ENCODE results near the gene GNG12. TPM values are rescaled to one million over a fixed set of nuclear protein-coding genes. Genes with fewer than 3 reads are reported as not detected.

GNG12 gene
- total RNA-seq, 4 donors from 2014 or later: 89.6 to 129 (median 90.9) TPM

DNA sequence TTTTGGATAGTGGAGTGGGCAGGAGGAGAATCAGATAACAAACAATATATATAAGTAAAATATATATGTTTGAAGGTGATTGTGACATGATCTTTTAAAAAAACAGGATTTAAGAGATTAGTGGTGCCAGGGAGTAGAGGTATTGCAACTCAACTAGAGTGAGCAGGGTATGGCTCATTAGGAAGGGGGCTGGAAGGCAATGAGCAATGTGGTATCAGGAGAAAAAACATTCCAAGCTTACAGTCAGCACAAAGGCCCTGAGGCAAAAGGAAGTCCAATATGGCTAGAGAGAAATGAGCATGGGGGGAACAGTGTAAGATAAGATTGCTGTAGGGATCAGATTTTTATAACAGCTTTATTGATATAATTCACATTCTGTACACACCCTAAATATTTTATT, 153.6 kb downstream of the GNG12 start:
- no peak overlapping the region for H3K4me3 ChIP-seq
- H3K9me3 ChIP-seq: no peaks in the 10 kb centered on the region
- H3K36me3 ChIP-seq: no peaks in the 10 kb centered on the region
- no peak for DNase-seq (ENCODE audit: low spot score in 2 of 2)
- TF ChIP-seq, protein P1, sequence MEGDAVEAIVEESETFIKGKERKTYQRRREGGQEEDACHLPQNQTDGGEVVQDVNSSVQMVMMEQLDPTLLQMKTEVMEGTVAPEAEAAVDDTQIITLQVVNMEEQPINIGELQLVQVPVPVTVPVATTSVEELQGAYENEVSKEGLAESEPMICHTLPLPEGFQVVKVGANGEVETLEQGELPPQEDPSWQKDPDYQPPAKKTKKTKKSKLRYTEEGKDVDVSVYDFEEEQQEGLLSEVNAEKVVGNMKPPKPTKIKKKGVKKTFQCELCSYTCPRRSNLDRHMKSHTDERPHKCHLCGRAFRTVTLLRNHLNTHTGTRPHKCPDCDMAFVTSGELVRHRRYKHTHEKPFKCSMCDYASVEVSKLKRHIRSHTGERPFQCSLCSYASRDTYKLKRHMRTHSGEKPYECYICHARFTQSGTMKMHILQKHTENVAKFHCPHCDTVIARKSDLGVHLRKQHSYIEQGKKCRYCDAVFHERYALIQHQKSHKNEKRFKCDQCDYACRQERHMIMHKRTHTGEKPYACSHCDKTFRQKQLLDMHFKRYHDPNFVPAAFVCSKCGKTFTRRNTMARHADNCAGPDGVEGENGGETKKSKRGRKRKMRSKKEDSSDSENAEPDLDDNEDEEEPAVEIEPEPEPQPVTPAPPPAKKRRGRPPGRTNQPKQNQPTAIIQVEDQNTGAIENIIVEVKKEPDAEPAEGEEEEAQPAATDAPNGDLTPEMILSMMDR (IDR thresholded peaks at IDR 0.05): no peak
- no peak overlapping the region for H3K27ac ChIP-seq
- peaks cover 28% of the 10 kb centered on the region for H3K4me1 ChIP-seq
- H3K27me3 ChIP-seq: no peaks in the 10 kb centered on the region

DNA sequence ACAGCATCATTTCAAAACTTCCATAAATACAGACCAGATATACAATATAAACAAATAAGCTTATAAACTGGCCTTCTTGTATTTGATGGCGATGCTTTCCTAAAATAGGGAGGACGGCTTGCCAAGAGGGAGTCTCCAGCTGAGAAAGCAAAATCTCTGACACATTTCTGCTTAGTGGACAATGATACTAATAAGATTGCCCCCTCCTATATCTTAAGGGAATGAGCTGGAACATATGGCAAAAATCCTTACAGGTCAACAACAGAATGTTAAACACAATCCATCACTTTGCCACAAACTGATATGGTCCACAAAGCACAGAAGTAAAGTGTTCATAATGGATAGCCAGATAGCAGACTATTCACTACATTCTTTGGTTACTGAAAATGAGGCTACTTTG, 155.3 kb downstream of the GNG12 start:
- no peak overlapping the region for H3K27ac ChIP-seq
- 84% methylated on average over 2 of the region's 2 CpGs for WGBS
- H3K4me1 ChIP-seq: peaks cover 21% of the 10 kb centered on the region
- no peaks in the 10 kb centered on the region for H3K27me3 ChIP-seq
- TF ChIP-seq EP300 (IDR thresholded peaks at IDR 0.05) (no peak), POLR2AphosphoS5 (IDR thresholded peaks at IDR 0.05) (no peak), POLR2A (IDR thresholded peaks at IDR 0.05) (no peak)
- TF ChIP-seq, protein P1 (IDR thresholded peaks at IDR 0.05): no peak
- no peak for DNase-seq (ENCODE audit: low spot score in 2 of 2)
- no peaks in the 10 kb centered on the region for H3K36me3 ChIP-seq
- H3K9me3 ChIP-seq: no peaks in the 10 kb centered on the region
- H3K4me3 ChIP-seq: no peak overlapping the region

DNA sequence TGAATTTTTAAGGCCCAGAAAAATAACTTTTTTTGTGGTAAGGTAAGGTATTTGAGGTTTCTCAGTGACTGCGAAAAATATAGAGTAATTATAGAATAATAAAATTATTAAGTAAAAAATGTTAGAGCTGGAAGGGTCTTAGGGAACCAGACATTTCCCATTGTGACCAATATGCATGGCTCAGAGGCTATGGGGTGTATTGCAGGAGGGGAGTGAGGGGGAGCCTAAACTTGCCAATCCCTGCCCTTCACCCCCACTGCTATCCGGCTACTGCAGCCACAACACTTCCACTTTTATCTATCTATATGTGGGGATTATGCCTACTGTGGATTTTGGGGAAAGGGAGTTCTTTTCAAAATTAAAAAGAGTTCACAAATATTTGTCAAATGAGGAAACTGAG, 155.9 kb downstream of the GNG12 start:
- Histone ChIP-seq H3K4me1 (peaks cover 18% of the 10 kb centered on the region), H3K9me3 (no peaks in the 10 kb centered on the region), H3K27me3 (no peaks in the 10 kb centered on the region), H3K4me3 (no peak overlapping the region), H3K27ac (no peak overlapping the region), H3K36me3 (no peaks in the 10 kb centered on the region)
- WGBS: 94% methylated on average over 2 of the region's 2 CpGs
- DNase-seq (ENCODE audit: low spot score in 2 of 2): no peak
- no peak for TF ChIP-seq POLR2A (IDR thresholded peaks at IDR 0.05)
- no peak for TF ChIP-seq POLR2AphosphoS5 (IDR thresholded peaks at IDR 0.05)
- no peak for TF ChIP-seq EP300 (IDR thresholded peaks at IDR 0.05)
- TF ChIP-seq, protein P1 (IDR thresholded peaks at IDR 0.05): no peak

DNA sequence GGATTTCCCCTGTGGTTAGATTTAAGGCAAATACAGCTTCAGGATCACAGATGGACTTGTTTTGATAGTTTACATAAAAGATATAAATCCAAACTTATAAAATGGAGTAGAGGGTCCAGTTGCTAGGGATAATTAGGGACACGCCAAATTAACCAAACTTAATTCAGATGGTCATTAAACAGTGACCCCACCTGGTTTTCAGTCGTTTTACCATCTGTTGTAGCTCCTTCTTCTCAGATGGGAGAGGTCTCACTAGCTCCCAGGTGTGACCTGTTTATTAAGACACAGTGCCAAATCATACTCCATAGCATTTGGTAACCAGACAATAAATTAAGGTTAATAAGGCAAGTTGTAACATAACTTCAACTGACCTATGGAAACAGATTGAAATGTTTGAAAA, 156.3 kb downstream of the GNG12 start:
- Histone ChIP-seq H3K9me3 (no peaks in the 10 kb centered on the region), H3K4me1 (peaks cover 18% of the 10 kb centered on the region), H3K27me3 (no peaks in the 10 kb centered on the region), H3K36me3 (no peaks in the 10 kb centered on the region), H3K27ac (no peak overlapping the region), H3K4me3 (no peak overlapping the region)
- no peak for TF ChIP-seq POLR2AphosphoS5 (IDR thresholded peaks at IDR 0.05)
- TF ChIP-seq, protein P1 (IDR thresholded peaks at IDR 0.05): no peak
- no peak for DNase-seq (ENCODE audit: low spot score in 2 of 2)
- WGBS: 75% methylated on average over 2 of the region's 2 CpGs

DNA sequence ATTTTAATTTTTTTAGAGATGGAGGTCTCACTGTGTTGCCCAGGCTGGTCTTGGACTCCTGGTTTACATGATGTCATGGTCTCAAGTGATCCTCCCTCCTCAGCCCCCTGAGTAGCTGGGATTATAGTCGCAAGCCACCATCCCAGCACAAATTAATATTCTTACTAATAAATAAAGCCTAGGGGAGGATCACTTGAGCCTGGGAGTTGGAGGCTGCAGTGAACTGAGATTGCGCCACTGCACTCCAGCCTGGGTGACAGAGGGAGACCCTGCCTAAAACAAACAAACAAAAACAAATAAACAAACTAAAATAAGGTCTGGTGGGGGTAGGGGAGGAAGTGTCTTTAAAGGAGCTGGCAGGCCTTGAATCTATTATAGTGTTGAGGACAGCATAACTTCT, 157.0 kb downstream of the GNG12 start:
- no peaks in the 10 kb centered on the region for H3K36me3 ChIP-seq
- 88% methylated on average over 2 of the region's 2 CpGs for WGBS

DNA sequence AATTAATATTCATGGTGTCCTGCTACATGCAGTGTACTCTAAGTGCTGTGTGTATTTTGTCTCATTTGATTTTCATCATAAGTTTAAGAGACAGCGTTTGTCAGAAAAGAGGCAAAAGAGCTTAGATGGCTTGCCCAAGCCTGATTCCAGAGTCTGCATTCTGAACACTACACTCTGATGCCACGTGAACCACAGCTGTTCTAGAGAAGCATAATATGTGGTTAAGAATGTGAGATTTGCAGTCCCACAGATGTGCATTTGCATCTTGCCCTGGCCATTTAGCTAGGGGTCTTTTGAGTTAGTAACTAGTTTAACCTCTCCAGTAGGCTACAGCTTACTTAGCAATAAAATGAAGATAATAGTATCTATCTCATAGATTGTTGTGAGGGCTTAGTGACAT, 157.5 kb downstream of the GNG12 start:
- no peak for DNase-seq (ENCODE audit: low spot score in 2 of 2)
- no peak for TF ChIP-seq POLR2AphosphoS5 (IDR thresholded peaks at IDR 0.05)
- TF ChIP-seq, protein P1 (IDR thresholded peaks at IDR 0.05): no peak
- TF ChIP-seq EP300 (IDR thresholded peaks at IDR 0.05): no peak
- no peak for TF ChIP-seq POLR2A (IDR thresholded peaks at IDR 0.05)
- Histone ChIP-seq H3K4me3 (no peak overlapping the region), H3K9me3 (no peaks in the 10 kb centered on the region), H3K4me1 (peaks cover 18% of the 10 kb centered on the region), H3K36me3 (no peaks in the 10 kb centered on the region), H3K27ac (peak overlapping the region; percentile 25), H3K27me3 (no peaks in the 10 kb centered on the region)
- WGBS: 63% methylated on average over 2 of the region's 2 CpGs

More for the DNA sequence above, 157.0 kb downstream of the GNG12 start:
- DNase-seq (ENCODE audit: low spot score in 2 of 2): no peak
- no peaks in the 10 kb centered on the region for H3K9me3 ChIP-seq
- H3K4me1 ChIP-seq: peaks cover 18% of the 10 kb centered on the region
- H3K27me3 ChIP-seq: no peaks in the 10 kb centered on the region
- H3K27ac ChIP-seq: no peak overlapping the region
- TF ChIP-seq EP300 (IDR thresholded peaks at IDR 0.05) (no peak), POLR2A (IDR thresholded peaks at IDR 0.05) (no peak), POLR2AphosphoS5 (IDR thresholded peaks at IDR 0.05) (no peak)
- H3K4me3 ChIP-seq: no peak overlapping the region
